Pancreas (tissue), 10 donors: Measurements from ENCODE around the gene NAGA. TPM values are rescaled to one million over a fixed set of nuclear protein-coding genes. Genes with fewer than 3 reads are reported as not detected.
"Not testable (repeated sequence)": the region's sequence is repeated elsewhere in the genome, so short reads cannot be mapped to it uniquely, and the experiment has no call there.

Experiments used
- ATAC-seq, 4 donors: fragments of 200-7000 bp; cut with Tn5 transposase; one replicate each; pipeline versions ENCODE4 v1.8.0 to v1.9.1; 2020; ENCODE audit warnings: mild to moderate bottlenecking in 4 of 4, moderate library complexity in 4 of 4
- DNase-seq, 6 donors: peaks; one replicate each; pipeline ENCODE4 v3.0.0-alpha.2; 2020
- FAIRE-seq: peaks from 2 replicates; lab custom pipeline; 2012; peaks lifted over from hg19 to GRCh38; lab: Jason Lieb, UNC
- H3K27ac ChIP-seq, 4 donors: fragments of 200-600 bp; sonication (generic); 1 replicate in 3 of 4; 2 replicates in 1 of 4; pipeline versions ENCODE4 v1.5.0 to v1.8.0; 2020
- H3K27me3 ChIP-seq, 4 donors: fragments of 200-600 bp; one replicate each; pipeline ENCODE4 v1.8.0; 2021
- H3K36me3 ChIP-seq, 3 donors: fragments of 200-600 bp; sonication (generic) in 1 of 3; one replicate each; pipeline versions ENCODE4 v1.5.0 to v1.8.0; 2020 to 2021
- H3K4me1 ChIP-seq, 3 donors: fragments of 200-600 bp; one replicate each; pipeline ENCODE4 v1.8.0; 2021
- H3K4me3 ChIP-seq, 4 donors: fragments of 200-600 bp; sonication (generic) in 2 of 4; one replicate each; pipeline versions ENCODE4 v1.5.0 to v1.8.0; 2020 to 2021
- H3K9me3 ChIP-seq, 4 donors: fragments of 200-600 bp; one replicate each; pipeline ENCODE4 v1.8.0; 2021
- WGBS, 2 donors: extraction: QIAGEN DNeasy Blood & Tissue Kit; methylation state at CpG; one replicate each; pipeline ENCODE4 v1.1.7; 2013; 5-methylcytosine and 5-hydroxymethylcytosine counted together
- intact Hi-C, 3 donors: fragments of 100-400 bp; cut with DNase I; formaldehyde crosslinking; loops; one replicate each; pipeline versions ENCODE4 v1.11.1 to v1.14.2; 2022
- polyA plus RNA-seq, 2 donors: library from polyadenylated mRNA; stranded (reverse); fragments of 200-250 nt; gene quantifications; one replicate each; pipeline ENCODE4 v1.2.3, GENCODE V29; 2013
- total RNA-seq, 6 donors: library from RNA; stranded (reverse); fragmentation: NEBNext Ultra II Directional in 4 of 6; extraction: Animal tissue kit (Norgen Biotek cat#: 25700) in 4 of 6; gene quantifications; one replicate each; pipeline versions ENCODE4 v1.2.1 to v1.2.4, GENCODE V29; 2021 to 2023
- TF ChIP-seq, protein P1 (sequence below), 4 donors: fragments of 200-600 bp; sonication (generic) in 3 of 4; IDR thresholded peaks; one replicate each; pipeline versions ENCODE4 v1.5.0 to v1.8.0; 2021; ENCODE audit warnings: antibody characterized with exemption in 4 of 4
- donor health status: healthy with polysubstance abuse.
- donor health status: DM: no; HTN: no; CAD: no; lungs with moderate emphysema.
- donor health status: DM: no; HTN: no; CAD: no.
- donor health status: control.
- donor health status: control.
- donor health status: Bipolar disorder and iron deficiency.
- donor health status: DM: yes; HTN: yes; CAD: no.
- donor health status: DM: no; HTN: no; CAD: no.
- donor health status: DM: no; HTN: no; CAD: no.
- donor health status: DM: yes; HTN: yes; CAD: no.

The NAGA gene
- total and polyA plus RNA-seq, 8 donors: 3.1 to 13.9 (median 5.7) TPM

GRCh38 chr22:42072606-42073330 lies 2.2 kb upstream of the NAGA start:
- H3K27ac ChIP-seq: no peak overlapping the region
- H3K4me1 ChIP-seq: peaks cover 0 to 16% (median 16%) of the 10 kb centered on the region in 3 donors
- H3K27me3 ChIP-seq: no peaks in the 10 kb centered on the region
- no peak overlapping the region for H3K4me3 ChIP-seq
- WGBS, 2 donors: 80 to 92% methylated on average over 8 of the region's 8 CpGs
- TF ChIP-seq, protein P1, sequence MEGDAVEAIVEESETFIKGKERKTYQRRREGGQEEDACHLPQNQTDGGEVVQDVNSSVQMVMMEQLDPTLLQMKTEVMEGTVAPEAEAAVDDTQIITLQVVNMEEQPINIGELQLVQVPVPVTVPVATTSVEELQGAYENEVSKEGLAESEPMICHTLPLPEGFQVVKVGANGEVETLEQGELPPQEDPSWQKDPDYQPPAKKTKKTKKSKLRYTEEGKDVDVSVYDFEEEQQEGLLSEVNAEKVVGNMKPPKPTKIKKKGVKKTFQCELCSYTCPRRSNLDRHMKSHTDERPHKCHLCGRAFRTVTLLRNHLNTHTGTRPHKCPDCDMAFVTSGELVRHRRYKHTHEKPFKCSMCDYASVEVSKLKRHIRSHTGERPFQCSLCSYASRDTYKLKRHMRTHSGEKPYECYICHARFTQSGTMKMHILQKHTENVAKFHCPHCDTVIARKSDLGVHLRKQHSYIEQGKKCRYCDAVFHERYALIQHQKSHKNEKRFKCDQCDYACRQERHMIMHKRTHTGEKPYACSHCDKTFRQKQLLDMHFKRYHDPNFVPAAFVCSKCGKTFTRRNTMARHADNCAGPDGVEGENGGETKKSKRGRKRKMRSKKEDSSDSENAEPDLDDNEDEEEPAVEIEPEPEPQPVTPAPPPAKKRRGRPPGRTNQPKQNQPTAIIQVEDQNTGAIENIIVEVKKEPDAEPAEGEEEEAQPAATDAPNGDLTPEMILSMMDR (IDR thresholded peaks at IDR 0.05): no peak
- peaks cover 0 to 11% (median 0%) of the 10 kb centered on the region in 3 donors for H3K36me3 ChIP-seq
- ATAC-seq (no peak), DNase-seq (peak in 1 of 6 donors; percentile 8), FAIRE-seq (no peak)
- intact Hi-C loops: no loop called here
- no peaks in the 10 kb centered on the region for H3K9me3 ChIP-seq

- WGBS, 2 donors: 67 to 77% methylated on average over 7 of the region's 7 CpGs
- FAIRE-seq, H3K9me3 ChIP-seq, H3K36me3 ChIP-seq, intact Hi-C loops, ATAC-seq, H3K27me3 ChIP-seq: not testable (repeated sequence)
- Histone ChIP-seq H3K4me1 (peaks cover 0 to 16% (median 10%) of the 10 kb centered on the region in 3 donors), H3K4me3 (peak overlapping the region in 2 of 4 donors; percentile 63 to 75), H3K27ac (peak overlapping the region; percentile 60 to 92 (median 88))
- DNase-seq: peak in 1 of 6 donors; percentile 9
Observed at GRCh38 chr22:42071508-42071907, 896 bp upstream of the NAGA start.

- intact Hi-C loops: no loop called here
- TF ChIP-seq, protein P1 (IDR thresholded peaks at IDR 0.05): no peak
- Histone ChIP-seq H3K4me1 (peaks cover 0 to 16% (median 10%) of the 10 kb centered on the region in 3 donors), H3K27me3 (no peaks in the 10 kb centered on the region), H3K27ac (peak overlapping the region; percentile 60 to 92 (median 88)), H3K4me3 (peak overlapping the region; percentile 55 to 75 (median 68)), H3K9me3 (no peaks in the 10 kb centered on the region), H3K36me3 (no peaks in the 10 kb centered on the region)
- ATAC-seq (peak in 3 of 4 donors; percentile 6 to 7 (median 6)), DNase-seq (no peak), FAIRE-seq (no peak)
- 24 to 26% methylated on average over 19 of the region's 19 CpGs for WGBS, 2 donors
Observed at GRCh38 chr22:42069801-42070516, 653 bp downstream of the NAGA start.

DNA sequence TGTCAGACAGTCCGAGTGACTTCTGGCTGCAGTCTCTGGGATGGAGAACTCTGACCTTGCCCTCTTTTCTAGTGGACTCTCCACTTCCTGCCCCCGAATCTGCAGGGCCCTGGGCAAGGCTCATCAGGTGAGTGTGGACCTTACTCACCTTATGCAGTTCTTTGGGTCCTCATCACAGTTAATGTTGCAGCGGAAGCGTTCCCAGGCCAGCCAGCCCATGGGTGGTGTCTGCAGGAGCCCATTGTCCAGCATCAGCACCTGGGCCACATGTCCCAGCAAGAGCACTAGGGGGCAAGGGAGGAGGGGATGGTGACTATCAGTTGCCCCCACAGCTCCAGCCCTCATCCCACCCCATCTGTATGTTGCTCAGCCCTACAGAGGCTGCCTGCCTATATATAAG lies 2.3 kb downstream of the NAGA start:
- Histone ChIP-seq H3K4me1 (peaks cover 0 to 10% (median 10%) of the 10 kb centered on the region in 3 donors), H3K4me3 (no peak overlapping the region), H3K27me3 (no peaks in the 10 kb centered on the region), H3K9me3 (no peaks in the 10 kb centered on the region), H3K36me3 (no peaks in the 10 kb centered on the region), H3K27ac (no peak overlapping the region)
- DNase-seq: peak in 1 of 6 donors; percentile 8
- ATAC-seq: no peak
- TF ChIP-seq, protein P1 (IDR thresholded peaks at IDR 0.05): no peak
- FAIRE-seq: no peak
- 93 to 94% methylated on average over 4 of the region's 4 CpGs for WGBS, 2 donors
- intact Hi-C loops: no loop called here

DNA sequence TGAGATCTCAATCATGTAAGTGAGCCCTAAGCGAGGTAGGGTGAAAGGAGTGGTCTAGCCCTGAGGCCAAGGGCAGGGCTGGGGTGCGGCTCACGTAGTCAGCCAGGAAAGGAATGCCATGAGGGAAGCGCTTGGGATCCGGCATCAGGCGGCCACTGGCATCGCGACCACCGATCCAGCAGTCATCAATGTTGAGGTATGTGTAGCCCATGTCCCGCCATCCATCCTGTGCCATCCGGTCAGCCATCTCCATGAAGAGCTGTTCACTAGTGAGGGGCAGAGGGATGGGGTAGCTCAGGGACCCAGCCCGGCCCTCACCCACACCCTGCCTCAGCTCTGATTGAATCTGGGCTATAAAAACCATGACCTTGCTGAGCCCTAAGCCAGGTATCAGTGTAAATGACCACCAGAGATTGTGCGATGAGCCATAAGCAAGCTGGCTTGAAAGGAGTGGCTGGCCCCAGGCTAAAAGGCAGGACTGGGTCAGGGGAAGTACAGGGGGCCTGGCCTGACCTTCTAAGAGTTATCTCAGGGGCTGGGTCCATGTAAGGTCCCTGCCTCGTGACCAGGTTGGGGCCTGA lies 2.9 kb downstream of the NAGA start:
- intact Hi-C loops: no loop called here
- no peak overlapping the region for H3K27ac ChIP-seq
- TF ChIP-seq, protein P1 (IDR thresholded peaks at IDR 0.05): no peak
- H3K4me3 ChIP-seq: no peak overlapping the region
- H3K9me3 ChIP-seq: no peaks in the 10 kb centered on the region
- H3K4me1 ChIP-seq: peaks cover 0 to 10% (median 10%) of the 10 kb centered on the region in 3 donors
- H3K27me3 ChIP-seq: no peaks in the 10 kb centered on the region
- DNase-seq (peak in 2 of 6 donors; percentile 5 to 45), ATAC-seq (no peak), FAIRE-seq (no peak)
- 90 to 95% methylated on average over 14 of the region's 14 CpGs for WGBS, 2 donors
- no peaks in the 10 kb centered on the region for H3K36me3 ChIP-seq
